Measurements from ENCODE around the gene HOXC12. TPM values are rescaled to one million over a fixed set of nuclear protein-coding genes. Genes with fewer than 3 reads are reported as not detected.

HOXC12 gene
- total RNA-seq, 6 experiments from 2014 or later, result not detected

- H3K4me1 Mint-ChIP-seq (ENCODE audit: low read depth), result peaks cover 24% of the 10 kb centered on the region
- no peaks in the 10 kb centered on the region for H3K36me3 Mint-ChIP-seq (ENCODE audit: low read depth)
- H3K9me3 Mint-ChIP-seq, result no peaks in the 10 kb centered on the region
- DNase-seq, result no peak
- H3K27me3 Mint-ChIP-seq (ENCODE audit: insufficient read depth), result peaks cover 59% of the 10 kb centered on the region
- H3K27ac Mint-ChIP-seq, result peak overlapping the region; percentile 81; the same call in 1 of the 2 replicates
- peak overlapping the region; percentile 81 for H3K4me3 Mint-ChIP-seq
- TF ChIP-seq, protein P1, sequence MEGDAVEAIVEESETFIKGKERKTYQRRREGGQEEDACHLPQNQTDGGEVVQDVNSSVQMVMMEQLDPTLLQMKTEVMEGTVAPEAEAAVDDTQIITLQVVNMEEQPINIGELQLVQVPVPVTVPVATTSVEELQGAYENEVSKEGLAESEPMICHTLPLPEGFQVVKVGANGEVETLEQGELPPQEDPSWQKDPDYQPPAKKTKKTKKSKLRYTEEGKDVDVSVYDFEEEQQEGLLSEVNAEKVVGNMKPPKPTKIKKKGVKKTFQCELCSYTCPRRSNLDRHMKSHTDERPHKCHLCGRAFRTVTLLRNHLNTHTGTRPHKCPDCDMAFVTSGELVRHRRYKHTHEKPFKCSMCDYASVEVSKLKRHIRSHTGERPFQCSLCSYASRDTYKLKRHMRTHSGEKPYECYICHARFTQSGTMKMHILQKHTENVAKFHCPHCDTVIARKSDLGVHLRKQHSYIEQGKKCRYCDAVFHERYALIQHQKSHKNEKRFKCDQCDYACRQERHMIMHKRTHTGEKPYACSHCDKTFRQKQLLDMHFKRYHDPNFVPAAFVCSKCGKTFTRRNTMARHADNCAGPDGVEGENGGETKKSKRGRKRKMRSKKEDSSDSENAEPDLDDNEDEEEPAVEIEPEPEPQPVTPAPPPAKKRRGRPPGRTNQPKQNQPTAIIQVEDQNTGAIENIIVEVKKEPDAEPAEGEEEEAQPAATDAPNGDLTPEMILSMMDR (IDR thresholded peaks at IDR 0.05), result no peak
These were observed 10.8 kb downstream of the HOXC12 start for GRCh38 chr12:53965281-53966084.

DNA sequence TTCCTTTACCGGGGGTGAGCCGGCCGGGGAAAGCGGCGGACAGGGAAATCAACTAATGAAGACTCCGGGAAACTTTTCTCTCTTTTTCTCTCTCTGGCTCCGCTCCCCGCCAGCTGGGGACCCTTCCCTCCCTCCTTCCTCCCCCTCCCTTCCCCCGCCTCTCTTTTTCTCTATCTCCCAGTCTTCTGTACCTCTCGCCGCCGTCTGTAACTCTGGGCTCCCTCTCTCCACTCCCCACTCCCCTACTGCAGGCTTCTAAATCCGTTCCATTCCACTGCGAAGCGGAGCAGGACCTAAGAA is 11.3 kb downstream of the HOXC12 start:
- H3K9me3 Mint-ChIP-seq, result no peaks in the 10 kb centered on the region
- peaks cover 24% of the 10 kb centered on the region for H3K4me1 Mint-ChIP-seq (ENCODE audit: low read depth)
- peak overlapping the region; percentile 81 for H3K4me3 Mint-ChIP-seq
- H3K27me3 Mint-ChIP-seq (ENCODE audit: insufficient read depth), result peaks cover 63% of the 10 kb centered on the region
- H3K27ac Mint-ChIP-seq, result peak overlapping the region; percentile 81; the same call in 1 of the 2 replicates
- TF ChIP-seq, protein P1 (IDR thresholded peaks at IDR 0.05), result no peak
- DNase-seq, result no peak
- no peaks in the 10 kb centered on the region for H3K36me3 Mint-ChIP-seq (ENCODE audit: low read depth)

- no peaks in the 10 kb centered on the region for H3K36me3 Mint-ChIP-seq (ENCODE audit: low read depth)
- no peaks in the 10 kb centered on the region for H3K9me3 Mint-ChIP-seq
- peak overlapping the region; percentile 81 for H3K4me3 Mint-ChIP-seq
- no peak for DNase-seq
- peaks cover 68% of the 10 kb centered on the region for H3K27me3 Mint-ChIP-seq (ENCODE audit: insufficient read depth)
- H3K4me1 Mint-ChIP-seq (ENCODE audit: low read depth), result peaks cover 24% of the 10 kb centered on the region
- TF ChIP-seq, protein P1 (IDR thresholded peaks at IDR 0.05), result no peak
- peak overlapping the region; percentile 81 for H3K27ac Mint-ChIP-seq
These were observed 11.9 kb downstream of the HOXC12 start for GRCh38 chr12:53966385-53967133.

DNA sequence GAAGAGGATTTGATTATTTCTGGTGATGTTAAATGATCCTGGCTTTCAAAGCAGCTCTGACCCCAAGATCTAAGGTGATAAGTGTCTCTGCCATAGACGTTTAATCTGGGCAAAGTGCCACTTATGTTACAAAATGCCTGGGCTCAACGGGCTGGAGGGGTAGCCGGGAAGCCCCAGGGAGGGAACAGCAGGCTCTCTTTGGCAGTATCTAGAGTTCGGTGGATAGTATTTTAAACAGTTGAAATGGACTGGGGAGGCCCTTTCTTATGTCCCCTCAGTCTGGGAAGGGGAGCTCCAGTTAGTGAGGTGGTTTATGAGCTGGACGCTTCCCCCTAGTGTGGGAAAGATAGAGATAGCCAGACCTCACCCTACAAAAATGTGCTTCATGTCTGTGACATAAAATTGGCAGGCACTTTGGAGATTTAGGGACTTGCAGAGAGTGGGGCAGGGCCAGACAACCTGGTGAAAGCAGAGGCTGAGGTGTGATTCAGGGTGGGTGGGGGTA is 12.8 kb downstream of the HOXC12 start:
- Mint-ChIP-seq H3K36me3 (ENCODE audit: low read depth) (no peaks in the 10 kb centered on the region), H3K27ac (peak overlapping the region; percentile 81; the same call in 1 of the 2 replicates), H3K4me3 (peak overlapping the region; percentile 81; the same call in 1 of the 2 replicates), H3K4me1 (ENCODE audit: low read depth) (peaks cover 29% of the 10 kb centered on the region), H3K9me3 (no peaks in the 10 kb centered on the region), H3K27me3 (ENCODE audit: insufficient read depth) (peaks cover 74% of the 10 kb centered on the region)
- TF ChIP-seq, protein P1 (IDR thresholded peaks at IDR 0.05), result no peak
- no peak for DNase-seq

GRCh38 chr12:53968214-53969127 is 13.8 kb downstream of the HOXC12 start:
- H3K4me3 Mint-ChIP-seq, result peak overlapping the region; percentile 81; the same call in 1 of the 2 replicates
- no peaks in the 10 kb centered on the region for H3K9me3 Mint-ChIP-seq
- no peaks in the 10 kb centered on the region for H3K36me3 Mint-ChIP-seq (ENCODE audit: low read depth)
- TF ChIP-seq, protein P1 (IDR thresholded peaks at IDR 0.05), result no peak
- peak overlapping the region; percentile 81; the same call in 1 of the 2 replicates for H3K27ac Mint-ChIP-seq
- peaks cover 75% of the 10 kb centered on the region for H3K27me3 Mint-ChIP-seq (ENCODE audit: insufficient read depth)
- peaks cover 29% of the 10 kb centered on the region for H3K4me1 Mint-ChIP-seq (ENCODE audit: low read depth)
- no peak for DNase-seq

All from HFFc6 (cell line).